ENCODE measurements around the gene LPAR2.

The LPAR2 gene

DNA sequence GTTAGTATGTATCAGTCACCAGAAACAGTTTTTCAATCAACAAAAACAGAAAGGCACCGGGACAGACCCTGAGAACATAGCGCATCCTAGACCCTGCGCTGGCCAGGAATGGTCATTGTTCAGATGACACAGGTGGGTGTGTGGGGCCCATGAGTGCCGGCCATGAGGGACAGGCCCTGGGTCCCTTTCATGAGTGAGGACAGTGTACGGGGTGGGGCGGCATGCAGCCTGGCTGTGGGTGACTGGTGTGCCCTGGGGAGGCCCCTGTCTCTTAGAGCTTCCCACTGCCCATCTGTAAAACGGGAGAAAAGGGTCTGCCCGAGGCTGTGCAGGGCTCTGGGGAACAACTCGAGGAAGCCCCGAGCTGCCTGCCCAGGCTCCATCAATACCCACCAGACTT, 35.3 kb downstream of the LPAR2 start:
- no peak for DNase-seq

DNA sequence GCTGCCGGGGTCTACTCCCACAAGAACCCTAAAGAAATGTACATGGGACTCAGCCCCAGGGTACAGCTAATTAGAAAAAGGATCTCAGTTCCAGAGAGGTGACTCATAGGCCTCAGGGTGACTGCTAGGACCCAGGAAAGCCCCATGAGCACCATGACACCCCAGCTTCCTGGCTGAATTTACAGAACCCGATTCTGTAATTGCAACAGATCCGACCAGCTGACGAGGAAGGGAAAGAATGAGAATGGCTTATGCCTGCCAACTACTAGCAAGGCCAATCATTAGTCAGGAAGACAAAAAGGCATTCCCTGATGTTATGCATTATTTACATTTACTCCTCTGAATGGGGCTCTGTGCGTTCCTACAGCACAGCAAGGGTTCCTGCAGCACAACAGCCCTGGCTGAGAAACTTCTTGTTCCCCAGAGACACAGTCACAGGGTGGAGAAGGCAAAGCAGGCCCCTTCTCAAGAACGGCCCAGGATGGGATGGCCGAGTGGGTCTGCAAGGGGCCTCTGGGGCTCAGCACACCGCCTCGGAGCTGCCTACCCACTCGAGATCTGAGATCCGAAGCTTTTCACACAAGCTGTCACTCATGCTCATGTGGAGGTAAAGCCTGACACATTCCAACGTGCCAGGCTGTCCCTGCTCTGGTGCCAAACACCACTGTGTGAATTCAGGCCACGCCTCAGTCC, 36.7 kb downstream of the LPAR2 start:
- DNase-seq, result no peak

DNA sequence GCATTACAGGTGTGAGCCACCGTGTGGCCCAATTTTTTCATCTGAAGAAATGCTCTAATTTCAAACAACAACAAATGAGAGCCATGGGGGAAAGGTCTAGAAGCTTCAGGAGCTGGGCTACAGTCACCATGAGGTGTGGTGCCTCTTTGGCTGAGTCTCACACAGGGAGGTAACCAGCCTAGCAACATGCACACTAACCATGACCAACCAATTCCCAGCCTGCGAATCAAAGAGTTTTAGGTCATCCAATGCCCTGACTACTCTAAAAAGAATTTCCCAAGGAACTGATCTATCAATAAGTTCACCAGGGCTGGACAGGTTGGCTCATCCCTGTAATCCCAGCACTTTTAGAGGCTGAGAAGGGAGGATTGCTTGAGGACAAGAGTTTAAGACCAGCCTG, 39.5 kb downstream of the LPAR2 start:
- no peak for DNase-seq

- DNase-seq, result no peak
Observed at GRCh38 chr19:19587771-19588170, 40.2 kb downstream of the LPAR2 start.

DNA sequence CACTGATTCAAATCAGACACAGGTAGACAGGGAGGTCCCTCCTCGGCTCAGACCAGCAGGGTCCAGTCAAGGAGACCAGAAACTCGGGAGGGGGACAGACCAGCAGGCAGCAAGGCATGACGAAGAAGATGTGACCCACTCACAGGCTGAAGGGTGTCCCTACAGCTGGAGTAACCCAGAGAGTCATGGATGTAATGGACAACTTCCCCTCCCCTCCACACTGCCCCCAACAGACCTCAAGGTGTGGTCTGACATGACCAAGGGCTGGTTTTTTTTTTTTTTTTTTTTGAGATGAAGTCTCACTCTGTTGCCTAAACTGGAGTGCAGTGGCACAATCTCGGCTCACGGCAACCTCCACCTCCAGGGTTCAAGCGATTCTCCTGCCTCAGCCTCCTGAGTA, 43.7 kb downstream of the LPAR2 start:
- DNase-seq, result no peak

GRCh38 chr19:19582471-19582870, 45.5 kb downstream of the LPAR2 start:
- no peak for DNase-seq

DNA sequence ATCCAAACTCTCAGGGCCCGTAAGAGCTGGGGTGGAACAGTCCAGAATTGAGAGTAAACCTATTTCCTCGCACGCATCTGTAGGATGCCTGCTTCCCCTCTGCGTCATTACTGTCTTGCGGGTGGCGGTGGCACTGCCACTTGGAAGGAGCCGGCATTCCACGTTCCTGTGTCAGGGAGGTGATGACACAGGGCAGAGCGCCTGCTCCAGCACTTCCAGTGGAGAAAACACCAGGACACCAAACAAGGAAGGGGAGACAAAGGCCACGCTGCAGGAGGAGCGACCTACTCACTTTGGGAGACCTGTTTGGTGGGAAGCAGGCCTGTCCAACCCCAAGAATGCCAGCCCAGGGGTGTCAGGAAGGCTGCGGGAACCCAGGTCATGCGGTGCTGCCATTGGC, 46.6 kb downstream of the LPAR2 start:
- DNase-seq, result no peak

DNA sequence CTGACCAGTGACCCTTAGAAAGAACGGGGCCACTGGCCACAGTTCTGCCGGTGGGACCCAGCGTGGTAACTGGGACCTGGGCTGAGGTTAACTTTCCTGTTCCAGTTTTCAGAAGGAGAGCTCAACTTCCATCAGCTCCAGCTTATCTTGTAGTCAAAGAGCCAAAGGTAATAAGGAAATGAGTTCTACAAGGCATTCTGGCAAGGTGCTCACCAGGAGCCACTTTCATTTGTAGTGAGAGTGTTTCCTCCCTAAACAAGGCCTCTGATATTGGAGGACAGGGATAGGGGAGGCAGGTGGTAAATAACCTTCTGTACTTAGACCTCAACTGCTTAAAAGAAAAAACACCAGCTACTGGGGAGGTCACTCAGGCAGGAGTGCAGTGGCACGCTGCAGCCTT, 47.6 kb downstream of the LPAR2 start:
- no peak for DNase-seq

DNA sequence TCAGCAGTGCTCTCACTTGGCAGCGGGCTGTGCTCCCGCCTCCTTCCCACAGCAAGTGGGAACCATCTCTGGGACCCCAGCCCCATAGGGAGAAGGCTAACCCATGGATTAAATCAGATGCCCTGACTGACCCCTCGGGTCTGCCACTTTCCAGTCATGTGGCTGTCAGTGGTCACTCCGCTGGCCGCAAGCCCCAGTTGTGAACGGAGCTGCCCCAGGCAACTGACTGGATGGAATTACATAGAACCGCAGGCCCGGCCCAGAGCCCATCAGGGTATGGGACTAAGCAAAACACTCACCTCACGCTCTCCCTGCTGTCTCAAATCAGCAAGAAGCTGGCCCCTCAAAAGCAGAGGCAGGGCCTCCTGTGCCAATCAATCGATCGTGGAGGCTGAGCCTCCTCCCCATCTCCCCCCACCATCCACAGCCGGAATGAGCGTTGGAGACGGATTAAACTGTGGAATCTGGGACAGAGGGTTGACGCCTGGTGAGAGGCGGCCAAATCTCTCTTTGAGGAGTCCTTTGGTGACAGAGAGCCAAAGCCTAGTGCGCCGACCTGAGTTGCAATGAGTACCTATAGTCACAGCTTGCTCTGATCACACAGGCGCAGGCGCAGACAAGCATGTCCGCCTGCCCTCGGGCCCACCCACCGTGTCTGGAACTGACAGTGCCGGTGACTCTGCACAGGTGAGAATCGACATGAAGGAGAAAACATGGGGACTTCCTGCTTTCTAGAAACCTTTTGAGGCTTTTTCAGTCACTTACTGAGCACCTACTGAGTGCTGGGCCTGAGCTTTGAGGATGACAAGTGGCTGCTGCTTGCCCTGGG, 48.3 kb downstream of the LPAR2 start:
- DNase-seq, result no peak

DNA sequence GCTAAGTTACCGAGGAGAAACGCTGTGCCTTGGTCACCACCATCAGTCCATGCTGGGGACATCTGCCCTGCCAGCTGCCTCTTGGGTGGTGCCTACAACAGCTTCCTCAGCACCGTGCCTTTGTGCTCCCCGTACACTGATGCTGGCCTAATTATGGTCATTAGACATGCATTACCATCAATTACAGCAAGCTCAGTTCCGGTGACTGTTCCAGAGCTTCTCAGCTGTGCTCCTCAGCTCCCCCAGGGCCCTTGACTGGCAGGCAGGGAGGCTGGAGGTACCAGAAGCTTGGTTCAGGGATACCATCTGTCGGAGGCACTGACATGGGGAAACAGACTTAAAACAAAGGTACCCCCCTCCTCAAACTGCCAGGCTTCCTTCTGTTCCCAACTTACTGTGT, 49.8 kb downstream of the LPAR2 start:
- DNase-seq, result peak; percentile 94

DNA sequence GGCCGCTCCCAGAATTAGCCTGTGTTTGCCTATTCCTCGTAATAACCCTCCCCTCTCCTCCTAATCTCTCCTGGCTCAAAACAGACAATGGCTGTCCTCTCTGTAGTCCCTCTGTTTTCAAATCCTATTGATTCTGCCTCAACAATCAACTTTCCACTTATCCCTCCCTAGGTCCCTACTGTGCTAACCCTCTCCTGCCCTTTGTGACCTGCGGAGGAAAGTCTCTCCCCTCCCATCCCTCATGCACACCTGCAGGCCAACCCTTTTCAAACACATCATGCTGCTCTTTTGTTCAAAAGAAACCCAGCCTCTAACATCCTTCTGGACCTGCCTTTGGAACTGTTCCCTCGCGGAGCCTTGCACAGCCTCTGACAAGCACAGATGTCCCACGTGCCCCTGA, 52.6 kb downstream of the LPAR2 start:
- DNase-seq, result no peak
